Measurements from ENCODE around the gene SQOR.

Gene SQOR

GRCh38 chr15:45637552-45638033 lies 2.8 kb downstream of the SQOR start:
- H3K4me3 ChIP-seq (ENCODE audit: control insufficient read depth, low read depth, low read length): no peak overlapping the region; the same call in 1 of the 2 replicates
- TF ChIP-seq CTCF (IDR thresholded peaks at IDR 0.05; ENCODE audit: control insufficient read depth, insufficient read depth, low read depth, low read length, missing control alignments): no peak
- DNase-seq (ENCODE audit: low read depth): peak; percentile 83

- no peak overlapping the region for H3K4me3 ChIP-seq (ENCODE audit: control insufficient read depth, low read depth, low read length)
- peak; percentile 86 for DNase-seq (ENCODE audit: low read depth)
- no peak for TF ChIP-seq CTCF (IDR thresholded peaks at IDR 0.05; ENCODE audit: control insufficient read depth, insufficient read depth, low read depth, low read length, missing control alignments)
Observed at GRCh38 chr15:45640616-45641015, 5.8 kb downstream of the SQOR start.

GRCh38 chr15:45641374-45641781 lies 6.5 kb downstream of the SQOR start:
- no peak for TF ChIP-seq CTCF (IDR thresholded peaks at IDR 0.05; ENCODE audit: control insufficient read depth, insufficient read depth, low read depth, low read length, missing control alignments)
- DNase-seq (ENCODE audit: low read depth): peak; percentile 92
- H3K4me3 ChIP-seq (ENCODE audit: control insufficient read depth, low read depth, low read length): no peak overlapping the region

GRCh38 chr15:45641999-45642932 lies 7.4 kb downstream of the SQOR start:
- peak; percentile 77 for DNase-seq (ENCODE audit: low read depth)
- no peak for TF ChIP-seq CTCF (IDR thresholded peaks at IDR 0.05; ENCODE audit: control insufficient read depth, insufficient read depth, low read depth, low read length, missing control alignments)
- H3K4me3 ChIP-seq (ENCODE audit: control insufficient read depth, low read depth, low read length): no peak overlapping the region

- TF ChIP-seq CTCF (IDR thresholded peaks at IDR 0.05; ENCODE audit: control insufficient read depth, insufficient read depth, low read depth, low read length, missing control alignments): no peak
- no peak for DNase-seq (ENCODE audit: low read depth)
Observed at GRCh38 chr15:45644437-45644836, 9.6 kb downstream of the SQOR start.

GRCh38 chr15:45645026-45645980 lies 10.5 kb downstream of the SQOR start:
- no peak for DNase-seq (ENCODE audit: low read depth)
- TF ChIP-seq CTCF (IDR thresholded peaks at IDR 0.05; ENCODE audit: control insufficient read depth, insufficient read depth, low read depth, low read length, missing control alignments): no peak
- no peak overlapping the region for H3K4me3 ChIP-seq (ENCODE audit: control insufficient read depth, low read depth, low read length)

More at GRCh38 chr15:45644437-45644836, 9.6 kb downstream of the SQOR start:
- H3K4me3 ChIP-seq (ENCODE audit: control insufficient read depth, low read depth, low read length): no peak overlapping the region
